Endodermal cell (in vitro differentiated cells): ENCODE measurements around the gene GOLGA6D. TPM values are rescaled to one million over a fixed set of nuclear protein-coding genes. Genes with fewer than 3 reads are reported as not detected.

Source experiments
- DNase-seq: peaks from one replicate; pipeline ENCODE4 v3.0.0-alpha.2; 2017
- H3K27ac ChIP-seq: 2 replicates; pipeline ENCODE4 v1.5.1; 2013; ENCODE audit warnings: mild to moderate bottlenecking, low read depth, low read length, moderate library complexity
- H3K27me3 ChIP-seq: 2 replicates; pipeline ENCODE4 v1.6.1; 2013; ENCODE audit warnings: mild to moderate bottlenecking, low read length, moderate library complexity; ENCODE audit not compliant: insufficient read depth, control insufficient read depth, poor library complexity, severe bottlenecking
- H3K36me3 ChIP-seq: 2 replicates; pipeline ENCODE4 v1.7.0; 2013; ENCODE audit warnings: mild to moderate bottlenecking, low read length, moderate library complexity; ENCODE audit not compliant: control insufficient read depth, insufficient read depth
- H3K4me1 ChIP-seq: one replicate; pipeline ENCODE4 v1.7.0; 2013; ENCODE audit warnings: low read length; ENCODE audit not compliant: control insufficient read depth, insufficient read depth
- H3K4me3 ChIP-seq: 2 replicates; pipeline ENCODE4 v1.5.1; 2013; ENCODE audit warnings: mild to moderate bottlenecking, low read length, moderate library complexity
- H3K9ac ChIP-seq: 2 replicates; pipeline ENCODE4 v1.6.1; 2013; ENCODE audit warnings: mild to moderate bottlenecking, low read length, moderate library complexity; ENCODE audit not compliant: poor library complexity, severe bottlenecking; ENCODE audit errors: extremely low read depth
- H3K9me3 ChIP-seq: 2 replicates; pipeline ENCODE4 v1.6.1; 2013; ENCODE audit warnings: mild to moderate bottlenecking, low read length, moderate library complexity; ENCODE audit not compliant: control insufficient read depth
- H3K27ac Mint-ChIP-seq: 2 replicates; pipeline ENCODE4 v1.8.0; 2020; ENCODE audit warnings: mixed read lengths
- H3K27me3 Mint-ChIP-seq: 2 replicates; pipeline ENCODE4 v1.8.0; 2021; ENCODE audit warnings: mild to moderate bottlenecking, mixed read lengths; ENCODE audit not compliant: insufficient read depth
- H3K36me3 Mint-ChIP-seq: 2 replicates; pipeline ENCODE4 v1.8.0; 2020; ENCODE audit warnings: low read depth, mixed read lengths
- H3K4me1 Mint-ChIP-seq: 2 replicates; pipeline ENCODE4 v1.8.0; 2020; ENCODE audit warnings: mixed read lengths
- H3K4me3 Mint-ChIP-seq: 2 replicates; pipeline ENCODE4 v1.8.0; 2020; ENCODE audit warnings: mild to moderate bottlenecking, moderate library complexity, mixed read lengths
- H3K9me3 Mint-ChIP-seq: 2 replicates; pipeline ENCODE4 v1.8.0; 2020; ENCODE audit warnings: mild to moderate bottlenecking, mixed read lengths
- WGBS, 2 experiments: methylation state at CpG; one replicate each; pipeline versions ENCODE4 v1.1.5 to v1.1.7; 2013; ENCODE audit warnings: missing lambda C conversion rate in 2 of 2, mixed read lengths in 1 of 2; ENCODE audit not compliant: insufficient coverage in 1 of 2, insufficient read length in 1 of 2; 5-methylcytosine and 5-hydroxymethylcytosine counted together
- total RNA-seq, 2 donors: library from RNA; stranded (reverse); fragmentation: NEBNext Ultra II Directional in 1 of 2; extraction: Animal tissue kit (Norgen Biotek cat#: 25700) in 1 of 2; gene quantifications; 2 replicates in 1 of 2; 3 replicates in 1 of 2; pipeline ENCODE4 v1.2.1, GENCODE V29; 2021
- TF ChIP-seq, protein P1 (sequence below): fragments of 200-600 bp; sonication (generic); conservative IDR thresholded peaks from 2 replicates; pipeline ENCODE4 v1.5.0; 2021; ENCODE audit warnings: antibody characterized with exemption, mild to moderate bottlenecking

GOLGA6D gene
- total RNA-seq, 2 donors from 2014 or later = 0.11 to 0.24 TPM

DNA sequence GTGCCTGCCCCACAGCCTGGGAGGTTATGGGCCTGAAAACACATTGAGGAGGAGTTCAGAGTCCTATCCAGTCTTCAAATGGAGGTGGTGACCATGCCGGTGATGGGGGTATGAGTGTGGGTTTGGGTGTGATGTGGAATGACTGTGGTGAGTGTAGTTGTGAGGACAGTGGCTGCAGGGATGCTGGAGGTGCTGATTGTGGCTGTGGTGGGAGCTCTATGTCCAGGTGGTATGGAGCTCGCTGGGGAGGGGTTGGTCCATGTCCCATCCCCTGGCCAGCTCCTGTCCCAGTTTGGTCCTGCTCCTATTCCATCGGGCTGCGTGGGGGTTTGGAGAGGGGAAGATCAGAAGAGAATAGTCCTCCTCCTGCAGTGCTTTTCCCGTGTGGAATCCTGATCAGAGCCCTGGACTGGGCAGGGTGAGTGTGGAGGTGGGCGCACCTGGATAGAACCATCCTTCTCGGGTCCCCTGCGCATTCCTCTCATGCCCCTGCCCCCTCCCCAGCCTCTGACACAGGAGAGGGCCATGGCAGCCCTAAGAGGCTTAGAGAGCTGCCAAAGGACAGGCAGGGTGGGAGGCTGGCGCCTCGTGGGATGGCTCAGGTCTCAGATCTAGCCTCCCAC, 47.5 kb upstream of the GOLGA6D start:
- Histone ChIP-seq H3K9me3 (no peaks in the 10 kb centered on the region), H3K9ac (no peak overlapping the region)
- DNase-seq = no peak

DNA sequence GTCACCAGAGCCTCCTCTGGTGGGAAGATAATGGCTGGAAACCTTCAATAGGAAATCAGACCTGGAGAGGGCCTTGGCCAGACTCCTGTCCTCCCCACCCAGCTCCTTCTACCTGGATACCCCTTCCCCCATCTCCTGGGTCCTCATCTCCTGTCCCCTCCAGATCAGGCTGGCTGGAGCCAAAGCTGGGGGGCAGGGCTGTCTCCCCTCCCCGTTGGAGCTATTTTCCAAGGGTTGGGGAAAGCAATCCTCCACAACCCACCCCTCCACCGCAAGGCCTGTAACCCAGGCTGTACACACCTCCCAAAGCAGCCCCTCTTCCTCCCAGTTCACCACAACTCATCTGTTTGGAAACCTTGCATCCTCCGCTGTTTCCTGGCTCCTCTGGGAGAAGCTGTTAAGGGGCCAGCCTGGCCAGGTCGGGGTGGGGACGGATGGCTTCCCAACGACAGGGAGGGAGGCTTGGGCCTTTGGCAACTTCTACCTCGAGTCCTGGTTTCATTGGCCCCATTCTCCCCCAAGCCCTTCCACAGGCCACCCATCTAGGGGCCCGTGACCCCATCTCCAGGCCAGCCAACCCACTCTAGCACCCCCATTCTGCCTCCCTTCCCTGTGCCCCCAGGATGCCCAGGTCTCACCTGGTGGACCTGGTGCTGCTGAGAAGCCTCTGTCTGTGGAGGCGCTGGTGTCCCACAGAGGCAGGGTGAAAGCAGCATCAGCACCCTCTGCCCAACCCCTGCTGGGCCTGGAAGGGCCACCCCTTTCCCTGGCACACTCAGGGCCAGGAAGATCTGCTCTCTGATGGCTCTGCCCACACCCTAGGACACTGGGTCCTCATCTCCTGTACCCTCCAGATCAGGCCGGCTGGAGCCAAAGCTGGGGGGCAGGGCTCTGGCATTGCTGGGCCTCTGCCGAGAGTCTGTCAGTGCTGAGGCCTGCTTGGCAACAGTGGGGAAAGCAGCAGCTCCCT, 46.6 kb upstream of the GOLGA6D start:
- no peak for DNase-seq
- WGBS, 2 experiments = 92 to 95% methylated on average over 6 to 11 of the region's 11 CpGs
- Mint-ChIP-seq H3K4me1 (no peaks in the 10 kb centered on the region), H3K4me3 (no peak overlapping the region), H3K27me3 (peaks cover 19% of the 10 kb centered on the region), H3K27ac (no peak overlapping the region), H3K36me3 (no peaks in the 10 kb centered on the region), H3K9me3 (no peaks in the 10 kb centered on the region)
- TF ChIP-seq, protein P1, sequence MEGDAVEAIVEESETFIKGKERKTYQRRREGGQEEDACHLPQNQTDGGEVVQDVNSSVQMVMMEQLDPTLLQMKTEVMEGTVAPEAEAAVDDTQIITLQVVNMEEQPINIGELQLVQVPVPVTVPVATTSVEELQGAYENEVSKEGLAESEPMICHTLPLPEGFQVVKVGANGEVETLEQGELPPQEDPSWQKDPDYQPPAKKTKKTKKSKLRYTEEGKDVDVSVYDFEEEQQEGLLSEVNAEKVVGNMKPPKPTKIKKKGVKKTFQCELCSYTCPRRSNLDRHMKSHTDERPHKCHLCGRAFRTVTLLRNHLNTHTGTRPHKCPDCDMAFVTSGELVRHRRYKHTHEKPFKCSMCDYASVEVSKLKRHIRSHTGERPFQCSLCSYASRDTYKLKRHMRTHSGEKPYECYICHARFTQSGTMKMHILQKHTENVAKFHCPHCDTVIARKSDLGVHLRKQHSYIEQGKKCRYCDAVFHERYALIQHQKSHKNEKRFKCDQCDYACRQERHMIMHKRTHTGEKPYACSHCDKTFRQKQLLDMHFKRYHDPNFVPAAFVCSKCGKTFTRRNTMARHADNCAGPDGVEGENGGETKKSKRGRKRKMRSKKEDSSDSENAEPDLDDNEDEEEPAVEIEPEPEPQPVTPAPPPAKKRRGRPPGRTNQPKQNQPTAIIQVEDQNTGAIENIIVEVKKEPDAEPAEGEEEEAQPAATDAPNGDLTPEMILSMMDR = no peak
- Histone ChIP-seq H3K27me3 (no peaks in the 10 kb centered on the region), H3K27ac (no peak overlapping the region), H3K4me1 (no peaks in the 10 kb centered on the region), H3K9ac (no peak overlapping the region), H3K4me3 (no peak overlapping the region), H3K36me3 (no peaks in the 10 kb centered on the region), H3K9me3 (no peaks in the 10 kb centered on the region)

More for the DNA sequence above, 47.5 kb upstream of the GOLGA6D start:
- Histone ChIP-seq H3K27ac (no peak overlapping the region), H3K36me3 (no peaks in the 10 kb centered on the region), H3K4me3 (no peak overlapping the region), H3K4me1 (no peaks in the 10 kb centered on the region), H3K27me3 (no peaks in the 10 kb centered on the region)
- Mint-ChIP-seq H3K27me3 (peaks cover 19% of the 10 kb centered on the region), H3K27ac (no peak overlapping the region), H3K9me3 (no peaks in the 10 kb centered on the region), H3K4me1 (no peaks in the 10 kb centered on the region), H3K36me3 (no peaks in the 10 kb centered on the region), H3K4me3 (no peak overlapping the region)
- TF ChIP-seq, protein P1 = no peak
- WGBS, 2 experiments = 92 to 94% methylated on average over 3 to 10 of the region's 10 CpGs

DNA sequence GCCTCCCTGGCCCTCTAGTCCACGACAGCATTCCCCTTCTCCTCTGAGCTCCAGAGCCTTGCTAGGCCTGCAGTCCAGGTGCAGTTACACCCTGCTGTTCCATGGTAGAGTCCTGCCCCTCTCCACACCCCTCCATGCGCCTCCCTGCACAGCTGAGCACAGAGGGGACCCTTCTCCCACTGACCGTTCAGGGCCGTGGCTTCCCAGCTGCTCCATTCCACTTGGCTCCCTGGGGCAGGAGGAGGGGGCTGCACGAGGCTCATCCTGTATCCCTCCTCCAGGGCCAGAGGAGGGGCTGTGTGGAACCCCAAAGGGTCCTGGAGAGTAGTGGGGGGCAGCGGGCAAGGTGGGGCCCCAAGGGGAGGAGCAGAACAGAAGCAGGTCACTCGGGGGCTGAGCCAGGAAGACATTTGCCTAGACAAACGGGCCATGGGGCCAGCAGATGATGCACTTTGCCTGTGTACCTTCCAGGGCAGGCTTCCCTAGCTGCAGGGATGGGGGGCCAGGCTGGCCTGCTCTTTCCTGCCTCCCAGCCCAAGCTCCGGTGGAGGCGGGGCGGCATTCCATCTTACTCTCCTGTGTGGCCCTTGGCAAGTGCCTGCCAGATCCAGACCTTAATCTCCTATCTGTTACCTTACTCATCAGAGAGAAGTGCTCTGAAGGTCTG, 45.2 kb upstream of the GOLGA6D start:
- Histone ChIP-seq H3K9me3 (no peaks in the 10 kb centered on the region), H3K27ac (no peak overlapping the region), H3K9ac (no peak overlapping the region), H3K27me3 (no peaks in the 10 kb centered on the region), H3K36me3 (no peaks in the 10 kb centered on the region), H3K4me1 (no peaks in the 10 kb centered on the region), H3K4me3 (no peak overlapping the region)
- H3K36me3 Mint-ChIP-seq = no peaks in the 10 kb centered on the region
- no peak overlapping the region for H3K27ac Mint-ChIP-seq
- TF ChIP-seq, protein P1 = no peak
- H3K4me3 Mint-ChIP-seq = no peak overlapping the region
- peaks cover 11% of the 10 kb centered on the region for H3K27me3 Mint-ChIP-seq
- no peaks in the 10 kb centered on the region for H3K4me1 Mint-ChIP-seq
- no peaks in the 10 kb centered on the region for H3K9me3 Mint-ChIP-seq
- DNase-seq = no peak
- WGBS, 2 experiments = 74 to 83% methylated on average over 4 to 11 of the region's 11 CpGs
